ENCODE data around the gene INPP5K.

DNA sequence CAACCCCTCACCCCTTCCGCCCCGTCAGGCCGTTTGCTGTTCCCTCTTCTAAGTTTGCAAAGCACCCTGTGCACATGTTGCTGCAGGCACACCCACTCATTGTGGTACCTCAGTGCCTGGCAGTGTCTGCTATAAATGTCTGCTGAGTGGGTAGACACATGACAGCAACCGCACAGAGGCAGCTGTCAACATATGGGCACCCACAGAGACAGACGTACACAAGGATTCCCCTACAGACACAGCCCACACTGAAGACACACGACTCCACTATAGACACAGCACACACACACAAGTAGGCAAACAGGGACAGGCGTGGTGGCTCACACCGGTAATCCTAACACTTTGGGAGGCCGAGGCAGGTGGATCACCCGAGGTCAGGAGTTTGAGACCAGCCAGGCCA lies 42.6 kb downstream of the INPP5K start:
- TF ChIP-seq, protein P1, sequence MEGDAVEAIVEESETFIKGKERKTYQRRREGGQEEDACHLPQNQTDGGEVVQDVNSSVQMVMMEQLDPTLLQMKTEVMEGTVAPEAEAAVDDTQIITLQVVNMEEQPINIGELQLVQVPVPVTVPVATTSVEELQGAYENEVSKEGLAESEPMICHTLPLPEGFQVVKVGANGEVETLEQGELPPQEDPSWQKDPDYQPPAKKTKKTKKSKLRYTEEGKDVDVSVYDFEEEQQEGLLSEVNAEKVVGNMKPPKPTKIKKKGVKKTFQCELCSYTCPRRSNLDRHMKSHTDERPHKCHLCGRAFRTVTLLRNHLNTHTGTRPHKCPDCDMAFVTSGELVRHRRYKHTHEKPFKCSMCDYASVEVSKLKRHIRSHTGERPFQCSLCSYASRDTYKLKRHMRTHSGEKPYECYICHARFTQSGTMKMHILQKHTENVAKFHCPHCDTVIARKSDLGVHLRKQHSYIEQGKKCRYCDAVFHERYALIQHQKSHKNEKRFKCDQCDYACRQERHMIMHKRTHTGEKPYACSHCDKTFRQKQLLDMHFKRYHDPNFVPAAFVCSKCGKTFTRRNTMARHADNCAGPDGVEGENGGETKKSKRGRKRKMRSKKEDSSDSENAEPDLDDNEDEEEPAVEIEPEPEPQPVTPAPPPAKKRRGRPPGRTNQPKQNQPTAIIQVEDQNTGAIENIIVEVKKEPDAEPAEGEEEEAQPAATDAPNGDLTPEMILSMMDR (conservative IDR thresholded peaks at IDR 0.05 in 1 of 2, IDR thresholded peaks at IDR 0.05 in 1 of 2; ENCODE audit: extremely low read depth in 1 of 2, insufficient read depth in 1 of 2, low read depth in 1 of 2, low read length in 2 of 2) = no peak
- TF ChIP-seq EZH2 (IDR thresholded peaks at IDR 0.05; ENCODE audit: borderline replicate concordance, low read length) = no peak

All from mammary epithelial cell (primary cell).